Measurements from ENCODE around the gene CAD. TPM values are rescaled to one million over a fixed set of nuclear protein-coding genes. Genes with fewer than 3 reads are reported as not detected.

Gene CAD
- total and polyA plus RNA-seq, 2 of the 4 experiments (the other 2 are of a cell fraction), result 12.9 to 38.7 TPM

- Histone ChIP-seq H2BK120ac (ENCODE audit: low read depth, low read length) (no peak overlapping the region), H3K18ac (ENCODE audit: low read depth, low read length) (no peak overlapping the region), H3K14ac (replicated peaks; ENCODE audit: low read depth, low read length) (no peak overlapping the region), H2AK5ac (ENCODE audit: low read depth, low read length) (no peak overlapping the region), H2BK5ac (ENCODE audit: low read depth, low read length, poor library complexity, severe bottlenecking) (no peak overlapping the region), H3K27ac (ENCODE audit: insufficient read depth, low read length) (no peak overlapping the region), H3K27me3 (ENCODE audit: control insufficient read depth, insufficient read depth, low read length) (peaks cover 18% of the 10 kb centered on the region), H3K4me1 (ENCODE audit: control insufficient read depth, insufficient read depth, low read length) (peaks cover 2% of the 10 kb centered on the region; the same call in 1 of the 2 replicates), H2BK15ac (ENCODE audit: low read depth, low read length) (no peak overlapping the region), H3K56ac (ENCODE audit: extremely low read depth, insufficient read depth, low read length) (no peak overlapping the region), H3K79me1 (ENCODE audit: low read depth in 1 of 2, low read length in 2 of 2) (no peaks in the 10 kb centered on the region), H3K23ac (ENCODE audit: low read depth, low read length) (no peak overlapping the region), H3K9me1 (ENCODE audit: insufficient read depth, low read length) (no peaks in the 10 kb centered on the region), H4K91ac (ENCODE audit: insufficient read depth, low read depth, low read length) (no peak overlapping the region), H2AK9ac (replicated peaks; ENCODE audit: low read depth, low read length, poor library complexity) (no peak overlapping the region), H3K4me2 (ENCODE audit: low read depth, low read length) (no peak overlapping the region), H2AFZ (replicated peaks; ENCODE audit: low read length, poor library complexity) (no peak overlapping the region), H3K9ac (ENCODE audit: low read depth, low read length) (no peak overlapping the region), H3K36me3 (ENCODE audit: control insufficient read depth, insufficient read depth, low read length) (no peaks in the 10 kb centered on the region), H3K9me3 (ENCODE audit: control insufficient read depth, insufficient read depth, low read length) (no peaks in the 10 kb centered on the region), H4K20me1 (ENCODE audit: insufficient read depth, low read length) (no peaks in the 10 kb centered on the region), H2BK20ac (ENCODE audit: low read depth, low read length) (no peak overlapping the region), H4K5ac (ENCODE audit: low read depth, low read length) (no peak overlapping the region), H3K4ac (ENCODE audit: low read depth, low read length) (no peak overlapping the region), H3K4me3 (ENCODE audit: insufficient read depth, low read depth, low read length) (no peak overlapping the region), H4K8ac (ENCODE audit: low read depth in 2 of 2, low read length in 2 of 2) (no peak overlapping the region)
- DNase-seq, result peak; percentile 71
- CTCF ChIA-PET, result interaction anchor here (0.7 to 2.0 kb wide), 5 partner anchors 21 to 93 kb away, joined by 3 to 7 read pairs (median 6); partner anchors contain the start of gene PREB
- dilution Hi-C loops (cut with HindIII; ENCODE audit: low sequenced_read_pairs, unreplicated experiment) (no loop called here), in situ Hi-C loops (cut with MboI; ENCODE audit: low sequenced_read_pairs) (no loop called here), intact Hi-C loops (cut with micrococcal nuclease) (loop anchor here (1.0 to 2.0 kb wide), 3 partner anchors 21 to 93 kb away; partner anchors contain the start of gene PREB)
- peak; percentile 30; the same call in 1 of the 2 replicates for TF ChIP-seq CEBPB (IDR thresholded peaks at IDR 0.05; ENCODE audit: low read depth, low read length)
- TF ChIP-seq, protein P1, sequence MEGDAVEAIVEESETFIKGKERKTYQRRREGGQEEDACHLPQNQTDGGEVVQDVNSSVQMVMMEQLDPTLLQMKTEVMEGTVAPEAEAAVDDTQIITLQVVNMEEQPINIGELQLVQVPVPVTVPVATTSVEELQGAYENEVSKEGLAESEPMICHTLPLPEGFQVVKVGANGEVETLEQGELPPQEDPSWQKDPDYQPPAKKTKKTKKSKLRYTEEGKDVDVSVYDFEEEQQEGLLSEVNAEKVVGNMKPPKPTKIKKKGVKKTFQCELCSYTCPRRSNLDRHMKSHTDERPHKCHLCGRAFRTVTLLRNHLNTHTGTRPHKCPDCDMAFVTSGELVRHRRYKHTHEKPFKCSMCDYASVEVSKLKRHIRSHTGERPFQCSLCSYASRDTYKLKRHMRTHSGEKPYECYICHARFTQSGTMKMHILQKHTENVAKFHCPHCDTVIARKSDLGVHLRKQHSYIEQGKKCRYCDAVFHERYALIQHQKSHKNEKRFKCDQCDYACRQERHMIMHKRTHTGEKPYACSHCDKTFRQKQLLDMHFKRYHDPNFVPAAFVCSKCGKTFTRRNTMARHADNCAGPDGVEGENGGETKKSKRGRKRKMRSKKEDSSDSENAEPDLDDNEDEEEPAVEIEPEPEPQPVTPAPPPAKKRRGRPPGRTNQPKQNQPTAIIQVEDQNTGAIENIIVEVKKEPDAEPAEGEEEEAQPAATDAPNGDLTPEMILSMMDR (conservative IDR thresholded peaks at IDR 0.05; ENCODE audit: low read depth, low read length), result peak; percentile 83
- peak; percentile 94 for TF ChIP-seq SMC3 (IDR thresholded peaks at IDR 0.05; ENCODE audit: low read depth, low read length)
- peak; percentile 84 for TF ChIP-seq RAD21 (IDR thresholded peaks at IDR 0.05; ENCODE audit: low read length)
- no peak for TF ChIP-seq FOS (IDR thresholded peaks at IDR 0.05; ENCODE audit: low read depth, low read length)
- TF ChIP-seq ELK1 (IDR thresholded peaks at IDR 0.05; ENCODE audit: borderline replicate concordance, low read depth, low read length), result no peak
- no TSS peak for BruUV-seq (replicated peaks)
- POLR2A ChIA-PET (ENCODE audit: unreplicated experiment), result no interaction called here
- peak; percentile 99 for ATAC-seq (ENCODE audit: low read depth)
- WGBS, 2 experiments (ENCODE audit: extremely low coverage in 2 of 2, insufficient read length in 1 of 2), result 0% methylated on average over 1 of the region's 8 CpGs; no CpG with 5 or more reads in 1 of the 2 experiments
These were observed 25.9 kb upstream of the CAD start for GRCh38 chr2:27191070-27191829.

All from IMR-90 (cell line).